H4 (cell line): ENCODE data around the gene CAMSAP1. TPM values are rescaled to one million over a fixed set of nuclear protein-coding genes. Genes with fewer than 3 reads are reported as not detected.

ENCODE experiments used
- DNase-seq: peaks from one replicate; pipeline ENCODE4 v3.0.0-alpha.2; 2015; ENCODE audit warnings: low spot score
- total RNA-seq: library from RNA; depleted of rRNA; stranded (reverse); fragments of >200 nt; shearing (Covaris generic); gene quantifications from 2 replicates; pipeline ENCODE4 v1.2.3, GENCODE V29; 2014

CAMSAP1 gene
- total RNA-seq, 1 experiment from 2014 or later = 11.0 TPM

DNA sequence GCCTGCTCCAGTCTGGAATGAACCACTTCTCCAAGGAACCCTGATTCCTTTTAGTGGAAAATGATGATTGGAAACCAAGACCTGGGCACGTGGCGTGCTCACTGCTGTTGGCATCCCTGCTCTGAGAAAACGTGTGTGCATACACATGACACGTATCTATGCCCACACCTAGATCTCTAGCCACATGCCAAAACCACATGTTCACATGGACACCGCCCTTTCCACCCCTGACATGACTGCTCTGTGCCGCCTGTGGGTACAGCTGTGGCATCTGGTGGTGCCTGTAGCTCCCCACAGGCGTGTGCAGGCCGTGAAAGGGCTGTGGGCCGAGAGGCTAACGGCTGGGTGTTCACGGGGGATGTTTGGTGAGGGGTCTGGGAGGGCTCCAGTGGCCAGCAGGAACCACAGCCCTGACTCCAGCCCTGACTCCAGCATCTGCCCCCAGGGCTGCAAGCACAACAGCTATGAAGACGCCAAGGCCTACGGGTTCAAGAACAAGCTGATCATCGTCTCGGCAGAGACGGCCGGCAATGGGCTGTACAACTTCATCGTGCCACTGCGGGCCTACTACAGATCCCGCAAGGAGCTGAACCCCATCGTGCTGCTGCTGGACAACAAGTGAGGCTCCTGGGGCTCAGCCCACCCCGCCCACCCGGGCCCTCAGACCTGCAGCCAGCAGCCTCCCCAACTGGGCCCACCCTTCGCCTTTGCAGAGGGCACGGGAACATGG is 130.3 kb downstream of the CAMSAP1 start:
- DNase-seq = no peak

DNA sequence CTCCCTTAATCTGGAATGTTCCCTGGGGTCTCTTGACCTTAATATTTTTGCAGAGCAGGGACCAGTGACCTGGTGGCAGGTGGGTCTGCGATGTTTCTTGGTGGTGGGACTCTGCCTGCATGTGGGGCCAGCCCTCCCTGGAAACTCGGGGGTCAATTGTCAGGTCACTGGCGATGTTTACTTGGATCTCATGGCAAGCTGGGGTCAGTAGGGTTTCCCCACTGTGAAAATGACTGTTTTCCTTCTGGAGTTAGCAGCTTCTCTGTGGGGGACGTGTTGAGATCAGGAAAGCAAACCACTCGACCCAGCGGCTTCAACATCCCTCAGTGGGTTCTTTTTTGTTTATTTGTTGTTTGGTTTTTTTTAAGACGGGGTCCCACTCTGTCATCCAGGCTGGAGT is 131.4 kb downstream of the CAMSAP1 start:
- no peak for DNase-seq

DNA sequence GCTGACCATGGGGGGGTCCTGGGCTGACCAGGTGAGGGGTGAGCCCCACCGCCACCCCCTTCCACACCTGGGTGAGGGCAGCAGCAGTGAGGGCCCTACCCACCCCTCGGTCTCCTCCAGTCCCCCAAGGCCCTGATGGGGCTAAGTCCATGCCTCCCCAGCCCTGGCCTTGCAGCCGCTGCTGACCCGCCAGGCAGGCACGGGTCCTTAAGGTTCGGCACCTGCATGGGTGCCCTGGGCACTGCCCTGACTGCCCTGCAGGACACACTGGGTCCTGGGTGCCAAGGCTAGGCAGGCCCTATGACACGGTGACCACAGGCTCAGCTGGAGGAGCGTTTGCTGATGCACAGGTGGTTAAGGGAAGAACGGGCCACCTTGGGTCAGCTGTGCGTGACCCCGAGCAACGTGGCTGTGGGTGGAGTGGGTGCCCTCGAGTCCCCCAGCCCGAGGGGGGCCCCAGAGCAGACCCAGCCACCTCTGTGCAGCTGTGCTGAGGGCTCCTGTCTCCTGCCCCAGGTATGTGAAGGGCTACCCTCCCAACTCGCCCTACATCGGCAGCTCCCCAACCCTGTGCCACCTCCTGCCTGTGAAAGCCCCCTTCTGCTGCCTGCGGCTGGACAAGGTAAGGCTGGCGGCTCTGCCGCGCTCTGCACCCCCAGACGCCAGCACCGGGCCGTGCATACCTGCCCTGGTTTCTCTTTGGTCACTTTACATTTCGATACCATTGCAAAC is 132.4 kb downstream of the CAMSAP1 start:
- no peak for DNase-seq

DNA sequence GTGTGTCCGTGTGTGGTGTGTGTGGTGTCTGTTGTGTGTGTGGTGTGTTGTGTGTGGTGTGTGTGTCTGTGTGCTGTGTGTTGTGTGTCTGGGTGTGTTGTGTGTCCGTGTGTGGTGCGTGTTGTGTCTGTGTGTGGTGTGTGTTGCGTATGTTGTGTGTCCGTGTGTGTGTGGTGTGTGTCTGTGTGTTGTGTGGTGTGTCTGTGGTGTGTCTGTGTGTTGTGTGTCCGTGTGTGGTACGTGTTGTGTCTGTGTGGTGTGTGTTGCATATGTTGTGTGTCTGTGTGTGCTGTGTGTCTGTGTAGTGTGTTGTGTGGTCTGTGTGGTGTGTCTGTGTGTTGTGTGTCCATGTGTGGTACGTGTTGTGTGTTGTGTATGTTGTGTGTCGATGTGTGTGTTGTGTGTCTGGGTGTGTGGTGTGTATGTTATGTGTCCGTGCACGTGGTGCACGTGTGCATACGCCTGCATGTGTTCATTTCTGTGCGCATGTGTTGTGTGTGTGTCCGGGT is 133.1 kb downstream of the CAMSAP1 start:
- no peak for DNase-seq

DNA sequence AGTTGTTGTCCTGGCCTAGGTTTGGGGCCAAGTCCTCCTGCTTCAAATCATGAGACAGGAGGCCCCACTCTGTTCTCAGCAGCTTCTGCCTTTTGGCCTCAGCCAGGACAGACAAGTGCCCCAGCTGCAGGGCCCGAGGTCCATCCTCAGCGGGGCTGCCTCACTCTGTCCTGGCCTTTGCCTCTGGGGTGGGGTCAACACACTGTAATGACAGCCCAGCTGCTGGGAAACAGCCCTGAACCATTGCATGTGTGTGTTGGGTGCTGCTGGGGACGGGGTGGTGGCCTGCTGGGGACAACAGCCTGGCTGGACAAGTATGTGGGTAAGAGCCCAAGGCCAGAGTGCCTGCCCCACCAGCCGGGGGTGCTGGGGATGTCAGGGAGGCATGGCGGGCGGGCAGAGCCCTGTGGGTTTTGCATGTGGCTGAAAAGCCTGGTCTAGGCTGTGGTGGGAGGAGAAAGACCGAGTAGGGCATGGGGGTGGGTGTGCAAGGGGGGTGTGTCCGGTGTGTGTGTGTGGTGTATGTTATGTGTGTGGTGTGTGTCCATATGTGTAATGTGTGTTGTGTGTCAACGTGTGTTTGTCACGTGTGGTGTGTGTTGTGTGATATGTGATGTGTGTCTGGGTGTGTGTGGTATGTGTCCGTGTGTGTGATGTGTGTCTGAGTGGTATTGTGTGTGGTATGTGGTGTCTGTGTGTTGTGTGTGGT is 133.7 kb downstream of the CAMSAP1 start:
- DNase-seq = no peak

DNA sequence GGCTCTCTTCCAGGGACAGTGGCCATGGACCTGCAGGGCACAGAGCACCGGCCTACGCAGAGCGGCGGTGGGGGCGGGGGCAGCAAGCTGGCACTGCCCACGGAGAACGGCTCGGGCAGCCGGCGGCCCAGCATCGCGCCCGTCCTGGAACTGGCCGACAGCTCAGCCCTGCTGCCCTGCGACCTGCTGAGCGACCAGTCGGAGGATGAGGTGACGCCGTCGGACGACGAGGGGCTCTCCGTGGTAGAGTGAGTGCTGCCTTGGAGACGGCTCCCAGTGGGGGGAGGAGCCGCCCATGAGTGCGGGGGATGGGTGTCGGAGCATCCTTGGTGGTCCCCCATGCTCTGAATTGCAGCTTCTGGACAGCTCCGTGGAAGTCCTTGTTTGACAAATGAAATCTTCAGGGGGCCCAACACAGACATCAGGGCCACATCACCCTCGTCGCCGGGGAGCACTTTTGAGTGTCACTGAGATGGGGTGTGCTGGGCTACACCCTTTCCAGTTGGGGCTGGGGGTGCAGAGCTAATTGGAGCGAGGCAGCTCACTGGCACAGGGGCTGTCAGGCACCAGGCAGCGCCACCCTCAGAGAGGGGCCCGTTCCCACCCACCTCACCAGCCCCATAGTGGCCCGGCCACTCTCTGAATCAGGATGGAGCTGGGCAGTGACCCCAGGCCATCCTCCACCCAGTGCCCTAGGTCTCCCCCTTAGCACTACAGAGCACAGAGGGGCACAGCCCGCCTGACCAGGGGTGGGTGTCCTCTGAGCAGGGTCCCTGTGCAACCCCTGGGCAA is 134.4 kb downstream of the CAMSAP1 start:
- no peak for DNase-seq

DNA sequence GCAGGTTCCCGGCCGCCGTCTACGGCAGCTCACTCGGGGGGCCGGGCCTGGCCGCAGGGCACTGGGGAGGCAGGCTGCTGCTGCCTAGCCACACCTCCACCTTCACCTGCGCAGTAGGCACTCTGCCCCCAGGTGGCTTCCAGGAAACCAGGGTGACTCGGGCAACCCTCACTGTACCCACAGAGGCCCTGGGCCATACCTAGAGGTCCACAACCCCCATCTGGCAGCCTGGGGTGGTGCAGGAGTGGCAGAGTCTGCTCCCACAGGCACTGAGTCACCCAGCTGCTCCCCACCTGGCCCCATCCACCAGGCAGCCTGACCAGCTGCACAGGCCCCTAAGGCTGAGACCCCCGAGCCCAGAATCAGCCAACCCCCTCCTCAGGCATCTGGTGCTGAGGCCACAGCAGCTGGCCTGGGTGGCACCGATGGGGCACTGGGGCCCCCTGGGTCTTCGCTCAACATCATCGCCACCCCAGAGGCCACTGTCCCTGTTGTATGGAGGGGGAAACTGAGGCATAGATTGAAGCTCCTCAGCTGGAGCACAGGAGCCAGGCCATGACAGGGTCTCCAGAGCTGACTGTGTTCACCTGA is 135.2 kb downstream of the CAMSAP1 start:
- DNase-seq = no peak

DNA sequence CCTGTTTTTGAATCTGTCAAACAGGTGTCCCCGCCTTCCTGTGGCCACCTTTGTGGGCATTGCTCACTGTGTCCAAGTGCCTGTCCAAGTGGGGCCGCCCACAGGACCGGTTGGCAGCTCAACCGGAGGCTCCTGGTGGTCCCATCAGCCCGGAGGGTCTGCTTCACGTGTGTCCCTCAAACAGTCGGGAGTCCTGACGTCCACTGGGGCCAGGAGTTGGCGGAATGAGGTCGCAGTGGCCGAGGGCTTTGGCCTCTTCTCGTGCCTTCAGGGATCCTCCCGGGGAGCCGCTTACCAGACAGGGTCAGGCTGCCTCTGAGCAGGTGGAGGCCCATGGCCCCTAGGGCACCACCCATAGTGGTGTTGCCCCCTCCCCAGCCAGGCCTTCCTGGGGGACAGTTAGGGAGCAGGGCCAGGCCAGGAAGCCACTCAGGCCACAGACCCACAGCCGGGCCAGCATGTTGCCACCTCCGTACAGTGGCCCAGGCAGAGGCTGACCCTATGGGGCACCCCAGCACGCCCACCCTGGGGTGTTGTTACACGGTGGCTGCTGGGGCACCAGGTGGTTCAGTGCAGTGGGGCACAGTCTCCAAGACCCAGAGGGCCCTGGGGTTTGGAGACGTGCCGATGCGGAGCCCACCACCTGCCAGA is 135.8 kb downstream of the CAMSAP1 start:
- DNase-seq = no peak

DNA sequence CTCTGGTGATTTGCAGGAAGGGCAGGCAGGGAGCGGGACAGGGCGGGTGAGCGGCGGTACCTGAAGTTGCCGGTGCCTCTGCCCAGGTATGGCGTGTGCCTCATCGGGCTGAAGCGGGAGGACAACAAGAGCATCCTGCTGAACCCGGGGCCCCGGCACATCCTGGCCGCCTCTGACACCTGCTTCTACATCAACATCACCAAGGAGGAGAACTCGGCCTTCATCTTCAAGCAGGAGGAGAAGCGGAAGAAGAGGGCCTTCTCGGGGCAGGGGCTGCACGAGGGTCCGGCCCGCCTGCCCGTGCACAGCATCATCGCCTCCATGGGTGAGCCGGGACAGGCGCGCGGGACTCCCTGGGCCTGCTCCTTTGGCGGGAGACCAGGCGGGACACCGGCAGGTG is 136.6 kb downstream of the CAMSAP1 start:
- no peak for DNase-seq

DNA sequence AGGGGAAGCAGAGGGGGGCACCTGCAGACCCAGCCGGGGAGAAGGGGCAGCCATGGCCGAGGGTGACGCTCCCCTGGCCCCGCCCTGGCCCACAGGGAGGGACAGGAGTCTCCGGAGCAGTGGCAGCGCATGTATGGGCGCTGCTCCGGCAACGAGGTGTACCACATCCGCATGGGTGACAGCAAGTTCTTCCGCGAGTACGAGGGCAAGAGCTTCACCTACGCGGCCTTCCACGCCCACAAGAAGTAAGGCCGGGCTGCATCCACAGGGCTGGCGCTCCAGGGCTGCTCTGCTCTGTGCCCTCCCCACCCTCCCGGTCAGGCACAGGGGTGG is 137.2 kb downstream of the CAMSAP1 start:
- no peak for DNase-seq

DNA sequence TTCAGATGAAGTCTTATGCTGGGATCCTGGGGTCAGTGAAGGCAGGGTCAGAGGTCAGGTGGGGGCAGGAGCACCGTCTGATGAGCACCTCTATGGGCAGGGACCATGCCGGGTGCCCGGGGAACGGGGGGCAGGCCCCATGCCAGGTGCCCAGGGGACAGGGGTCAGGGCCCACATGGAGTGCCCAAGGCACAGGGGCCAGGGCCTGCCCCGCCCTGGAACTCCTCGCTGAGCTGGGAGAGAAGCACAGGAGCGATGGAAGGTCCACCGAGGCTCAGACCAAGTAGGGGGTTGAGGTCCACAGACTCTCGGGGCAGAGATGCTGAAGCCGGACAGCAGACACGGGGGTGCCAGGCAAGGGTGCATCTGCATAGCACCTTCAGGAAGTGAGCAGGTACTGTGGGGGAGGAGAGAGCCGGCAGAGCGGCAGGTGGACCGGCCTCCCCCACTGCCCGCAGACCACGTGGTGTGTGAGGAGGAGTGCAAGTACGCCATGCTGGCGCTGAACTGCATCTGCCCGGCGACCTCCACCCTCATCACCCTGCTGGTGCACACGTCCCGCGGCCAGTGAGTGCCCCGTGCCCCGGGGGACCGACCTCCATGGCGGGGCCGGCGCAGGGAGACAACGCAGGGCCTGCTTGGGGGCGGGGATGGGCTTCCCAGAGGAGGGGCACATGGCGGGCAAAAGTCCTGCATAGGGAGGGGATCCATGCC is 137.7 kb downstream of the CAMSAP1 start:
- no peak for DNase-seq

DNA sequence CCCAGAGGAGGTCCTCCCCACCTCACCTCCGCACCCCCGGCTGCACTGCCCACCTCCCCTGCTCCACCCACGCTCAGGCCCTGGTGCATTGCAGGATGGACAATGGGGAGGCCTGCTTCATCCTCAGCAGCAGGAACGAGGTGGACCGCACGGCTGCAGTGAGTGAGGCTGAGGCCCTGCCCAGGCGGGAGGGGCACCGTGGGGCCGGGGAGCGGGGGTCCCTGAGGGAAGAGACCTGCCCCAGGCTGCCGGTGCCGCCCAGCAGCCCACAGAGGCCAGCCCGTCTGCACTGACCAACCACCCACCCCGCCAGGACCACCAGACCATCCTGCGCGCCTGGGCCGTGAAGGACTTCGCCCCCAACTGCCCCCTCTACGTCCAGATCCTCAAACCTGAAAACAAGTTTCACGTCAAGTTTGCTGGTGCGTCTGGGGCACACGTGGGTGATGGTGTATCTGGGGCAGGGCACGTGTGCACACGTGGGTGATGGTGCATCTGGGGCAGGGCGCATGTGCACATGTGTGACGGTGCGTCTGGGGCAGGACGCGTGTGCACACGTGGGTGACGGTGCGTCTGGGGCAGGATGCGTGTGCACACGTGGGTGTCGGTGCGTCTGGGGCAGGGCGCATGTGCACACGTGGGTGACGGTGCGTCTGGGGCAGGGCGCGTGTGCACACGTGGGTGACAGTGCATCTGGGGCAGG is 138.7 kb downstream of the CAMSAP1 start:
- no peak for DNase-seq

DNA sequence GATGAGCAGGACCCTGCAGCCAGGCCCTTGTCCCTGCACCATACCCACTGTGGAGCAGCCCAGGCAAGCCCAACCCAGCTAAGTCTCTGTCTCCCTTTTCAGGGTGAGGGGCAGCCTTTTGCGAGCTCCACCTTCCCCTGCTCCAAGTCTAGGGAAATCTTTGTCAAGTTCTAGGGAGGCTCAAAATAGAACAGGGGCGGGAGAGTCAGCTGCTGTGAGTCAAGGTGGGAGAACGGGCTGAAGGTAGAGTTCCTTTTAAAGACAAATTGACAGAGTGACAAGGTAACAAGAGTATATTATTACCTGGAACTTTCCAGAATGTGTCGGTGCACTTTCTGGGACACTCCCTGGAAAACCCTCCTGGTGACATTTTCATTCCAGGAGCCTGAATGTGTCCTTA is 140.6 kb downstream of the CAMSAP1 start:
- no peak for DNase-seq

DNA sequence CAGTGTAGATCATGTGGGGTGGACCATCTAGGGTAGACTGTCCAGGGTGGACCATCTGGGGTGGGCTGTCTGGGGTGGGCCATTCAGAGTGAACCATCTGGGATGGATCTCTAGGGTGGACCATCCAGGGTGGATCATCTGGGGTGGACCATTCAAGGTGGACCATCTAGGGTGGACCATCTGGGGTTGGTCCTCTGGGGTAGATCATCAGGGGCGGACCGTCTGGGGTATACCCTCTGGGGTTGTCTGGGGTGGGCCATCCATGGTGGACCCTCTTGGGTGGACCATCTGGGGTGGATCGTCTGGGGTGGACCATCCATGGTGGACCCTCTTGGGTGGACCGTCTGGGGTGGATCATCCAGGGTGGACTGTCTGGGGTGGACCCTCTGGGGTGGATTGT is 141.1 kb downstream of the CAMSAP1 start:
- DNase-seq = no peak

DNA sequence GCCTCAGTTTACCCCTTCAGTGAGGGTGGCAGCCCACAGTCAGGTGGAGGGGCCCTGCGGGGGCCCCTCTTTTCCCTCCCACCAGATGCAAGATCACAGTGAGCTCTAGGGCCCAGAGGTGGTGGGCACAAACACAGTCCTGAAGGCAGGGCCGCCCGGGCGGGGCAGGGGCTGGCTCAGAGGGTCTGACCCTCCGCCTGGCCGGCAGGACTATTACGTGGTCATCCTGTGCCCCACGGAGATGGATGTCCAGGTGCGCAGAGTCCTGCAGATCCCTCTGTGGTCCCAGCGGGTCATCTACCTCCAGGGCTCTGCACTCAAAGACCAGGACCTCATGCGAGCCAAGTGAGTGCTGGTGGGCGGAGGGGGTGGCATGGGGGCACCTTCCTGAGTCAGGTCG is 141.9 kb downstream of the CAMSAP1 start:
- no peak for DNase-seq

DNA sequence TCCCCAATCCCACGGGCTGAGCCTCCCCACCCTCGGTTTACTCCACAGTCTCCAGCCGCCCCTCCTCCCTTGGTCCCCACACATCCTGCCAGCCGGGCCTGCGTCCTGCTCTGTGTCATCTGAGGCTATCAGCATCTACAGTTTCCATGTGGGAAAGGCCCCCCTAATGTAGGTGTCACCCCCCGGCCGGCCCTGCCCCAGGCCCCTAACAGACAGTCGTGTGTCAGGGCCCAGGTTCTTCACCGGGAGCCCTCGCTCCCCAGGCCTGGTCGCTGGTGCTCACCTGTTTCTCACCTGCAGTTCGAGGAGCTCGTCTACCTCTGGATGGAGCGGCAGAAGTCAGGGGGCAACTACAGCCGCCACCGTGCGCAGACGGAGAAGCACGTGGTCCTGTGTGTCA is 142.6 kb downstream of the CAMSAP1 start:
- DNase-seq = no peak

DNA sequence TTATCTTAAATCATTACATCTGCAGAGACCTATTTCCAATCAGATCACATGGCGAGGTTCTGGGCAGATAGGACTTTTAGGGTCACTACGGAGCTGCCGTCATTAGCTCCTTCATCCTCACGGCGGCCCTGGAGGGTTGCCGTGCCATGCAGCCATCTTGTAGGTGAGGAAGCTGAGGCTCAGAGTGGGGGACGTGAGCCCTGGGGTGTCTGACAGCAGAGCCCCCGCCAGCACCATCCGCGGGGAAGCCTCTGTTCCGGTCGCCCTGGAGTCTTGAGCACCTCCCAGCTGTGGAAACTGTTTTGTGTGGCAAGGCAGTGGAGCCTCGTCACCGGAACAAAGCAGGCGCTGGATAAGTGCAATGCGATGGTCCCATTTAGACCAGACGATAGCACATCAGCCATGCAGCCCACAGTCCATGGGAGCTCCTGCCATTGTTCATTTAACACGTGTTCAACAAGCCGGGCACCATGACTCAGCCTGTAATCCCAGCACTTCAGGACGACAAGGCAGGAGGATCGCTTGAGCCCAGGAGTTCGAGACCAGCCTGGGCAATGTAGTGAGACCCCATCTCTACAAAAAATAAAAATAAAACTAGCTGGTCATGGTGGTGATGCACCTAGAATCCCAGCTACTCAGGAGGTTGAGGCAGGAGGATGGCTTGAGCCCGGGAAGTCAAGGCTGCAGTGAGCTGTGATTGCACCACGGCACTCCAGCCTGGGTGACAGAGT is 143.5 kb downstream of the CAMSAP1 start:
- DNase-seq = no peak

DNA sequence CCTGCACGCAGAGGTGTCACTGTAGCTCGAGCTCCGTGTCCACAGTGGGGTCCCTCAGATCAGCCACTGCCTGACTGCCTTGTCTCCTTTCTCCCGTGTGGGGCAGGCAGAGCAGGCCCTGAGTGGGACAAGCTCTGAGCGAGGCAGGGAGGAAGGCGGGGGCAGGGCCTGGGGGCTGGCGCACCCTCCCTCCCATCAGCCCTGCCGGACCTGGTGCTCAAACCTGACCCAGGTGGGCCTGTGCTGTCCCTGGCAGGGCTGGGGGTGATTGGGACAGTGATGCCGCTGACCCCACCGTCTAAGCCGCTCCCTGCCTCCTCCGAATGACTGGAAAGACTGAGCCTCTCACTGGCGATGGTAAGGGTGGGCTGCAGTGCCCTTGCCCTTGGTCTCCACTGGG is 144.4 kb downstream of the CAMSAP1 start:
- DNase-seq = no peak

DNA sequence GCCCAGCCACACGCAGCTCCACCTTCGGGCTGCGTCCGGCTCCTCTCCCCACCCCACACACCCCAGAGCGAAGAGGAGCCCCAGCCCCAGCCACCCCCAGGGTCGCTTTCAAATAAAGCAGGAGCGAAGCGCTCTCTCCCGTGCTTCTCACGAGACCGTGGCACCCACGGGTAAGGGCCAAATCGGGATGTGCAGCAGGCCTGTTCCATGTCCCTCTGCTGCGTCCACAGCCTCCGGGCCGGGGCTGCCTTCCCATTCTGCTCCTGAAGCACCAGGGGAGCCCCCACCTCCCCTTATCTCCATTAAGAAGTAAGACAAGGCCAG is 145.5 kb downstream of the CAMSAP1 start:
- DNase-seq = no peak
